Measurements from ENCODE around the gene CBX1. TPM values are rescaled to one million over a fixed set of nuclear protein-coding genes. Genes with fewer than 3 reads are reported as not detected.
A peak's percentile ranks its signal among the peaks of the same experiment; 100 is the strongest.

The CBX1 gene
- total and polyA plus RNA-seq, 2 of the 13 experiments (the other 11 are each of a cell fraction or from before 2014, with no cell fraction given), result 17.8 to 108 TPM

DNA sequence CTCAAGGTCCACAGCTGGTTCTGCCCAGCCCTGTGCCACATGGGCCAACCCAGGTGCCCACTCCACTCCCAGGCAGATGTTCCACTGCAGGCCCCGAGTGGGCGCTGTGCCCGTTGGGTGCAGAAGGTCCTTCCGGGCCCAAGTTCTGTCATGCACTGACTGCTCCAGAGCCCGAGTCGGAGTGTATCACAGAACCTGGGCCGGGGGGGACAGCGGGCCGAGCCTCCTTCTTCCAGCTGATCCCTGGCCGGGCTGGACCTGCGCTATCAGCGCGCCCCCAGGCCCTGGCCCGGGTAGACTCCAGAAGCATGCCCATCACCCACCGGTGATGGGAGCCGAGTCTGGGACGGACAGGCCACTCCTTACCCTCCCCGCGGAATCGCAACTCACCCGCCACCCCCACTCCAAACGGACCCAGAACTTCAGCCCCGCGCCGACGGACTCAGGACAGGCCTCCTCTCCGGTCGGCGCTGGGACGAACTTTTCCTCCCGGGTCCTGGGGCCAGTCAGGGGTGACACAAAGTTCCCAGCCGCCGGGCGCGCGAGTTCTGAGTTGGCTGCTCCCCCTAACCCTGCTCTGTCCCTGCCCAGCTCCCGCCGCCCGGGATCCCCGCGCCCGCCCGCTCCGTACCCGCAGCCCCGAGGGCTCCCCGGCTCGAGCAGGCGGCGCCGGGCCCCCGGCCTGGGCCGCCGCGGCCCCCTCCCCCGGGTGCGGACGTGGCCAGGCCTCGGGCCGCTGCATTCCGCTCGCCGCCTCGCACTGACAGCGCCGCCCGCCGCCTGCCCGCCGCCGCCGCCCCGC lies 64.0 kb downstream of the CBX1 start, which contains the start of gene COPZ2 (continued):
- TF ChIP-seq NFE2L2 (IDR thresholded peaks at IDR 0.05; ENCODE audit: low read length), result no peak
- no peak for TF ChIP-seq ATF1 (CRISPR knock-in tag; IDR thresholded peaks at IDR 0.05)
- no peak for TF ChIP-seq CEBPG (CRISPR knock-in tag; IDR thresholded peaks at IDR 0.05)
- TF ChIP-seq NFATC3 (CRISPR knock-in tag; IDR thresholded peaks at IDR 0.05), result no peak
- TF ChIP-seq, protein P1, sequence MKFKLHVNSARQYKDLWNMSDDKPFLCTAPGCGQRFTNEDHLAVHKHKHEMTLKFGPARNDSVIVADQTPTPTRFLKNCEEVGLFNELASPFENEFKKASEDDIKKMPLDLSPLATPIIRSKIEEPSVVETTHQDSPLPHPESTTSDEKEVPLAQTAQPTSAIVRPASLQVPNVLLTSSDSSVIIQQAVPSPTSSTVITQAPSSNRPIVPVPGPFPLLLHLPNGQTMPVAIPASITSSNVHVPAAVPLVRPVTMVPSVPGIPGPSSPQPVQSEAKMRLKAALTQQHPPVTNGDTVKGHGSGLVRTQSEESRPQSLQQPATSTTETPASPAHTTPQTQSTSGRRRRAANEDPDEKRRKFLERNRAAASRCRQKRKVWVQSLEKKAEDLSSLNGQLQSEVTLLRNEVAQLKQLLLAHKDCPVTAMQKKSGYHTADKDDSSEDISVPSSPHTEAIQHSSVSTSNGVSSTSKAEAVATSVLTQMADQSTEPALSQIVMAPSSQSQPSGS (CRISPR knock-in tag; IDR thresholded peaks at IDR 0.05), result no peak
- TF ChIP-seq, protein P2, sequence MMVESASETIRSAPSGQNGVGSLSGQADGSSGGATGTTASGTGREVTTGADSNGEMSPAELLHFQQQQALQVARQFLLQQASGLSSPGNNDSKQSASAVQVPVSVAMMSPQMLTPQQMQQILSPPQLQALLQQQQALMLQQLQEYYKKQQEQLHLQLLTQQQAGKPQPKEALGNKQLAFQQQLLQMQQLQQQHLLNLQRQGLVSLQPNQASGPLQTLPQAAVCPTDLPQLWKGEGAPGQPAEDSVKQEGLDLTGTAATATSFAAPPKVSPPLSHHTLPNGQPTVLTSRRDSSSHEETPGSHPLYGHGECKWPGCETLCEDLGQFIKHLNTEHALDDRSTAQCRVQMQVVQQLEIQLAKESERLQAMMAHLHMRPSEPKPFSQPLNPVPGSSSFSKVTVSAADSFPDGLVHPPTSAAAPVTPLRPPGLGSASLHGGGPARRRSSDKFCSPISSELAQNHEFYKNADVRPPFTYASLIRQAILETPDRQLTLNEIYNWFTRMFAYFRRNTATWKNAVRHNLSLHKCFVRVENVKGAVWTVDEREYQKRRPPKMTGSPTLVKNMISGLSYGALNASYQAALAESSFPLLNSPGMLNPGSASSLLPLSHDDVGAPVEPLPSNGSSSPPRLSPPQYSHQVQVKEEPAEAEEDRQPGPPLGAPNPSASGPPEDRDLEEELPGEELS (CRISPR knock-in tag; IDR thresholded peaks at IDR 0.05), result 0 out of 2 replicates have a peak, but pooled peaks have one; percentile 13
- TF ChIP-seq HMGA1 (CRISPR knock-in tag; conservative IDR thresholded peaks at IDR 0.05), result no peak
- no peak for TF ChIP-seq TRIM24 (CRISPR knock-in tag; IDR thresholded peaks at IDR 0.05)
- TF ChIP-seq HDAC1 (CRISPR knock-in tag; IDR thresholded peaks at IDR 0.05), result peak; percentile 67
- TF ChIP-seq, protein P3, sequence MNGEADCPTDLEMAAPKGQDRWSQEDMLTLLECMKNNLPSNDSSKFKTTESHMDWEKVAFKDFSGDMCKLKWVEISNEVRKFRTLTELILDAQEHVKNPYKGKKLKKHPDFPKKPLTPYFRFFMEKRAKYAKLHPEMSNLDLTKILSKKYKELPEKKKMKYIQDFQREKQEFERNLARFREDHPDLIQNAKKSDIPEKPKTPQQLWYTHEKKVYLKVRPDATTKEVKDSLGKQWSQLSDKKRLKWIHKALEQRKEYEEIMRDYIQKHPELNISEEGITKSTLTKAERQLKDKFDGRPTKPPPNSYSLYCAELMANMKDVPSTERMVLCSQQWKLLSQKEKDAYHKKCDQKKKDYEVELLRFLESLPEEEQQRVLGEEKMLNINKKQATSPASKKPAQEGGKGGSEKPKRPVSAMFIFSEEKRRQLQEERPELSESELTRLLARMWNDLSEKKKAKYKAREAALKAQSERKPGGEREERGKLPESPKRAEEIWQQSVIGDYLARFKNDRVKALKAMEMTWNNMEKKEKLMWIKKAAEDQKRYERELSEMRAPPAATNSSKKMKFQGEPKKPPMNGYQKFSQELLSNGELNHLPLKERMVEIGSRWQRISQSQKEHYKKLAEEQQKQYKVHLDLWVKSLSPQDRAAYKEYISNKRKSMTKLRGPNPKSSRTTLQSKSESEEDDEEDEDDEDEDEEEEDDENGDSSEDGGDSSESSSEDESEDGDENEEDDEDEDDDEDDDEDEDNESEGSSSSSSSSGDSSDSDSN (CRISPR knock-in tag; IDR thresholded peaks at IDR 0.05), result peak; percentile 68; the same call in 1 of the 2 replicates
- peak; percentile 29; the same call in 1 of the 2 replicates for TF ChIP-seq ZNF44 (CRISPR knock-in tag; IDR thresholded peaks at IDR 0.05)
- 0 out of 2 replicates have a peak, but pooled peaks have one; percentile 10 for TF ChIP-seq ELF3 (CRISPR knock-in tag; IDR thresholded peaks at IDR 0.05)
- no peak for TF ChIP-seq YY1 (IDR thresholded peaks at IDR 0.05; ENCODE audit: insufficient read depth, insufficient replicate concordance, low read depth, low read length)
- no peak for TF ChIP-seq HNF4G (IDR thresholded peaks at IDR 0.05; ENCODE audit: borderline replicate concordance, low read depth, low read length)
- TF ChIP-seq HNF4G (CRISPR knock-in tag; IDR thresholded peaks at IDR 0.05; ENCODE audit: borderline replicate concordance, low read depth), result peak; percentile 74; the same call in 1 of the 2 replicates
- TF ChIP-seq ZNF547 (CRISPR knock-in tag; IDR thresholded peaks at IDR 0.05), result peak; percentile 80
- TF ChIP-seq KAT2B (IDR thresholded peaks at IDR 0.05; ENCODE audit: borderline replicate concordance, low read depth, low read length), result no peak
- TF ChIP-seq ZNF24 (IDR thresholded peaks at IDR 0.05), result no peak
- no peak for TF ChIP-seq EHMT2 (IDR thresholded peaks at IDR 0.05; ENCODE audit: borderline replicate concordance, low read depth, low read length)
- no peak; the same call in 1 of the 2 replicates for TF ChIP-seq SRY (CRISPR knock-in tag; IDR thresholded peaks at IDR 0.05)
- TF ChIP-seq ZKSCAN5 (CRISPR knock-in tag; IDR thresholded peaks at IDR 0.05), result no peak; the same call in 1 of the 2 replicates
- no peak for TF ChIP-seq ZNF326 (CRISPR knock-in tag; IDR thresholded peaks at IDR 0.05; ENCODE audit: borderline replicate concordance)
- no peak for TF ChIP-seq MBD4 (IDR thresholded peaks at IDR 0.05; ENCODE audit: borderline replicate concordance, low read length)
